ENCODE data around the gene AKAP12. TPM values are rescaled to one million over a fixed set of nuclear protein-coding genes. Genes with fewer than 3 reads are reported as not detected.

Gene AKAP12
- total RNA-seq, 1 donor from 2014 or later, result 154 TPM

DNA sequence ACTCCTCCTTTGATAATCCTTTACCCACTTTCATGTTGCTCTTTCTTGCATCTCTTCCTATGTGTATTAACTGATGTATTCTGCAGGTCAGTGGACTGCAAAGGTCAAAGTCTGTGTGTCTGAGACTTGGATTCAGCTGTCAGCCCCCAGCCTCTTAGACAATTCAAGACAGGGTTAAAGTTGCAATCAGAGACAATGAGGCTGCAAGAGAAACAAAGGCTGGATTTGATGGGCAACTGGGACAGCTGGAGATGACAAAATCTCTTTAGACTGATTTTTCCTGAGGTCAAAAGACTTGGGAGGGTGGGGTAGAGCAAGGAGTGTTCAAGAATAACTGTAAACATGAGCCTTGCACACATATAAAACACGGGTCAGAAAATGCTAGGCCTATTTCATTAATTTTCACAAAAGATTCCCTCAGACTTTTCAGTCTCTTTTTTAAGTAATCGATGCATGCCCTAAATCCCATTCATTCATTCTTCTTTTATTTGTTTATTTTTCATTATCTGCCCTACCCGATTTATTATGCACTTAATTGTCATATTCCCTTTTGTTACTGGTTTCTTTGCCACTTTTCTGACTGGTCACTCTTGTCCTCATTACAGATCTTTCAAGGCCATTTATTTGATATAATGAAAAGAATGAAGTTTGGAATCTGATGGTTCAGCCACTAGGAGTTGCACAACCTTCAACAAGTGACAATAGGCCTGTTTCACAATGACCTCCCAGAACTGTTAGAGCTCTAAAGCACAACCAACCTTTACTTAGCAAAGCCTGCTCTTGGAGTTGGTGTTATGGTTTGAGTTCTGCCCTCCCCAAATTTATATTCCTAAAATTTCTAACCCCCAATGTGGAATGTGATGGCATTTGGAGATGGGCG is 33.8 kb upstream of the AKAP12 start:
- H3K36me3 Mint-ChIP-seq (ENCODE audit: unreplicated experiment), result no peaks in the 10 kb centered on the region
- no peak for DNase-seq (ENCODE audit: extremely low spot score, unreplicated experiment)
- H3K9me3 Mint-ChIP-seq (ENCODE audit: unreplicated experiment), result peaks cover 4% of the 10 kb centered on the region
- TF ChIP-seq, protein P1, sequence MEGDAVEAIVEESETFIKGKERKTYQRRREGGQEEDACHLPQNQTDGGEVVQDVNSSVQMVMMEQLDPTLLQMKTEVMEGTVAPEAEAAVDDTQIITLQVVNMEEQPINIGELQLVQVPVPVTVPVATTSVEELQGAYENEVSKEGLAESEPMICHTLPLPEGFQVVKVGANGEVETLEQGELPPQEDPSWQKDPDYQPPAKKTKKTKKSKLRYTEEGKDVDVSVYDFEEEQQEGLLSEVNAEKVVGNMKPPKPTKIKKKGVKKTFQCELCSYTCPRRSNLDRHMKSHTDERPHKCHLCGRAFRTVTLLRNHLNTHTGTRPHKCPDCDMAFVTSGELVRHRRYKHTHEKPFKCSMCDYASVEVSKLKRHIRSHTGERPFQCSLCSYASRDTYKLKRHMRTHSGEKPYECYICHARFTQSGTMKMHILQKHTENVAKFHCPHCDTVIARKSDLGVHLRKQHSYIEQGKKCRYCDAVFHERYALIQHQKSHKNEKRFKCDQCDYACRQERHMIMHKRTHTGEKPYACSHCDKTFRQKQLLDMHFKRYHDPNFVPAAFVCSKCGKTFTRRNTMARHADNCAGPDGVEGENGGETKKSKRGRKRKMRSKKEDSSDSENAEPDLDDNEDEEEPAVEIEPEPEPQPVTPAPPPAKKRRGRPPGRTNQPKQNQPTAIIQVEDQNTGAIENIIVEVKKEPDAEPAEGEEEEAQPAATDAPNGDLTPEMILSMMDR (IDR thresholded peaks at IDR 0.05), result no peak
- peaks cover 9% of the 10 kb centered on the region for H3K4me1 Mint-ChIP-seq (ENCODE audit: unreplicated experiment)
- no peak overlapping the region for H3K4me3 Mint-ChIP-seq (ENCODE audit: unreplicated experiment)
- no peak overlapping the region for H3K27ac Mint-ChIP-seq (ENCODE audit: unreplicated experiment)
- H3K27me3 Mint-ChIP-seq (ENCODE audit: unreplicated experiment), result no peaks in the 10 kb centered on the region

DNA sequence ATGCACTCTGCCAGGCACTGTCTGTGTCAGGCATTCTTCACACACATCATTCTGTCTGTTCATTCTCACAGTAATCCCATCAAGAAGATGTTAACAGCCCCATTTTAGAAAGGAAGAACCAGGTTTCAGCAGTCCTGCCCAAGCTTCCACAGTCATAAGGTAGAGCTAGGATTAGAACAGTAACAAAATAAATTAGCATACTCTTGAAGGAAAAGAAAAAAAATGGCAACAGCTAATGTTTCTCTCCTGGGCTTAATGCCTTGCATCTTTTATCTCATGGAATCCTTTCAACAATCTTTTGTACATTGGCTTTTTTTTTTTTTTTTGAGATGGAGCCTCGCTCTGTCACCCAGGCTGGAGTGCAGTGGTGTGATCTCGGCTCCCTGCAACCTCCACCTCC is 32.1 kb upstream of the AKAP12 start:
- Mint-ChIP-seq H3K36me3 (ENCODE audit: unreplicated experiment) (peaks cover 4% of the 10 kb centered on the region), H3K4me1 (ENCODE audit: unreplicated experiment) (peaks cover 9% of the 10 kb centered on the region), H3K4me3 (ENCODE audit: unreplicated experiment) (no peak overlapping the region), H3K27ac (ENCODE audit: unreplicated experiment) (no peak overlapping the region), H3K27me3 (ENCODE audit: unreplicated experiment) (no peaks in the 10 kb centered on the region), H3K9me3 (ENCODE audit: unreplicated experiment) (peaks cover 8% of the 10 kb centered on the region)
- TF ChIP-seq, protein P1 (IDR thresholded peaks at IDR 0.05), result no peak
- DNase-seq (ENCODE audit: extremely low spot score, unreplicated experiment), result no peak

DNA sequence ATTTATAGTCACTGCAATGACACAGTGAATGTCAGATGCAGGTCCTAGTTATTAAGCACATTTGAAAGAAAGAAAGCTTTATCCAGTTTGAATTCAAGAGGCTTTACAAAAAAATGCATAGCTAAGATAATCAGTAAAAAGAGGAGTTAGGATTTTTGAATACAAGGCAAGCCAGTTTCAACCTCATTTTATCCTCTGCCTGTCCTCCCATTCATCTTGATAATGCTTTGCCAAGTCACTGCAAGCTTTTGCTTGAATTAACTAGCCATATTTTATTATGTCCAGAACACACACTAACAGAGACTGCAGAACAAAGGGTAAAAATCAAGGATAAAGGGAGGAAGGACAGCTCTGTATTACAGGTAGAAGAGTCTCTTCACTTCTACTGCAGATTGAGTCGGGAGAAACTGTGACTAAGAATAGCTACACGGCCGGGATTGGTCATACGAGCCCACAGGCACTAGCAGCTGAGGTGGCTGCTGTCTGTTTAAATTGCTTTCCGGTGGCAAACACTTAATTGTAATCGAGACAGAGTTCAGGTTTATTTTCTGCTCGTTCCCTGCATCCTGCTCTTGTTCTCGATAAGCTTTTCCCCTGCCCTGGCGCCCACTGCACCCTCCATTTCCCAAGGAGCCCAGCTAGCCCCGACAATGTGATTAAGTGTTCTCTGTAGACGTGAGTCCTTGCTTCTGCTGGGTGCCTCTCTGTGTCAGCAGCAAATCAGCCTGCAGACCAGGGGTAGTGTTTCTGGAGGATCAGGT is 30.5 kb upstream of the AKAP12 start:
- peaks cover 9% of the 10 kb centered on the region for H3K36me3 Mint-ChIP-seq (ENCODE audit: unreplicated experiment)
- H3K4me1 Mint-ChIP-seq (ENCODE audit: unreplicated experiment), result peaks cover 9% of the 10 kb centered on the region
- peaks cover 15% of the 10 kb centered on the region for H3K9me3 Mint-ChIP-seq (ENCODE audit: unreplicated experiment)
- TF ChIP-seq, protein P1 (IDR thresholded peaks at IDR 0.05), result no peak
- DNase-seq (ENCODE audit: extremely low spot score, unreplicated experiment), result no peak
- no peaks in the 10 kb centered on the region for H3K27me3 Mint-ChIP-seq (ENCODE audit: unreplicated experiment)
- peak overlapping the region; percentile 44 for H3K4me3 Mint-ChIP-seq (ENCODE audit: unreplicated experiment)
- H3K27ac Mint-ChIP-seq (ENCODE audit: unreplicated experiment), result no peak overlapping the region

DNA sequence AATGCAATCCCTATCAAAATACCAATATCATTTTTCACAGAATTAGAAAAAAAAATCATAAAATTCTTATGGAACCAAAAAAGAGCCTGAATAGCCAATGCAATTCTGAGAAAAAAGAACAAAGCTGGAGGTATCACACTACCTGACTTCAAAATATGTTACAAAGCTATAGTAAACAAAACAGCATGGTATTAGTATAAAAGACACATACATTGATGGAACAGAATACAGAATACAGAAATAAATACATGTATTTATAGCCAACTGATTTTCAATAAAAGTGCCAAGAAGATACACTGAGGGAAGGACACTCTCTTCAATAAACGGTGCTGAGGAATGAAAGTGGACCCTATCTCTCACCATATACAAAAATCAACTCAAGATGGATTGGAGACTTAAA is 28.7 kb upstream of the AKAP12 start:
- H3K36me3 Mint-ChIP-seq (ENCODE audit: unreplicated experiment), result peaks cover 9% of the 10 kb centered on the region

More for the DNA sequence above, 28.7 kb upstream of the AKAP12 start:
- H3K9me3 Mint-ChIP-seq (ENCODE audit: unreplicated experiment), result peaks cover 15% of the 10 kb centered on the region
- no peaks in the 10 kb centered on the region for H3K27me3 Mint-ChIP-seq (ENCODE audit: unreplicated experiment)
- no peak overlapping the region for H3K27ac Mint-ChIP-seq (ENCODE audit: unreplicated experiment)
- TF ChIP-seq, protein P1 (IDR thresholded peaks at IDR 0.05), result no peak
- H3K4me3 Mint-ChIP-seq (ENCODE audit: unreplicated experiment), result no peak overlapping the region
- no peak for DNase-seq (ENCODE audit: extremely low spot score, unreplicated experiment)
- H3K4me1 Mint-ChIP-seq (ENCODE audit: unreplicated experiment), result peaks cover 9% of the 10 kb centered on the region

Data from osteocyte (in vitro differentiated cells).